ENCODE results near the gene RAVER2.

GRCh38 chr1:64758233-64758632 is 13.4 kb downstream of the RAVER2 start:
- TF ChIP-seq CTCF (conservative IDR thresholded peaks at IDR 0.05 in 1 of 2, IDR thresholded peaks at IDR 0.05 in 1 of 2; ENCODE audit: extremely low read depth in 1 of 2, insufficient read depth in 1 of 2, low read depth in 1 of 2, low read length in 2 of 2) (no peak), EZH2 (IDR thresholded peaks at IDR 0.05; ENCODE audit: borderline replicate concordance, low read length) (no peak)
